Measurements from ENCODE around the gene ZNF273.

The ZNF273 gene

DNA sequence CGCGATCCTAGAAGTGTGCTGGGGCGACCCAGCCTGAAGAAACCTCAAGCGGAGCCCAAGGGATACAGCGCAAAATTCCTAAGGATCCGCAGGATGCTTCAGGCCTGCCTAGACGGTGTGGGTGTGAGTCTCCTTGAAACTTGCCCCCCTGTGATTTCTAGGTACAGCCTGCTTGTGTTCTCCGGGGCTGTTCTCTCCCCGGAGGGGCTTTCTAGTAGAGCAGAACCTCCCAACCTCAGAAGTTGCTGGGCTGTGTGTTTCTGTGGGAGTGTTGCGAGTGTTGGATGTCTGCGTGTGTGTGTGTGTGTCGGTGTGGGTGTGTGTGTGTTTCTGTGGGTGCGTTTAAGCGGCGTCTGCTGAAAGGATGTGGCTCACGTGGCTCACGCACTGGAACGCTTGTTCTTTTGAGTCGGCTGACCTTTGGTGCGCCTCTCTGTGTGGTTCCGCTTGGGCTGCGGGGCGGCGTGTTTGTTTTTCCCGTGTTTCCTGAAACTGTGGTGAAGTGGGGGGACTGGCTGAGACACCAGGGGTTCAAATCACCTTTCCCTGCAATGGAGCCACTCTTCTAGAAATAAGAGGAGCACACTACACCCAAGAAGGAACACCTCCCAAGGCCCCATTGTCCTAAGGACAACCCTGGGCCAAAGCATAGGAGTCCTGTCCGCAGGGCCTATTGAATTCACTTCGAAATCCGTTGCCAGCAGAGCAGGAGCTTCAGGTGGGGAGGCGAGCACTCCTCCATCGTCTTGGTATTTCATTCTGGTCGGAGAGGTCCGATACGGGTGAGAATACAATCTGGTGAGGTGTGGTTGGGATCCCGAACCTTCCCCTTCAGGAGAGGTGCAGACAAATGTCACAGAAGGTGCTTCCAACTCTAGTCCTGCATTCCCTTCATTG, 25.1 kb upstream of the ZNF273 start:
- DNase-seq (ENCODE audit: low read depth) = no peak

DNA sequence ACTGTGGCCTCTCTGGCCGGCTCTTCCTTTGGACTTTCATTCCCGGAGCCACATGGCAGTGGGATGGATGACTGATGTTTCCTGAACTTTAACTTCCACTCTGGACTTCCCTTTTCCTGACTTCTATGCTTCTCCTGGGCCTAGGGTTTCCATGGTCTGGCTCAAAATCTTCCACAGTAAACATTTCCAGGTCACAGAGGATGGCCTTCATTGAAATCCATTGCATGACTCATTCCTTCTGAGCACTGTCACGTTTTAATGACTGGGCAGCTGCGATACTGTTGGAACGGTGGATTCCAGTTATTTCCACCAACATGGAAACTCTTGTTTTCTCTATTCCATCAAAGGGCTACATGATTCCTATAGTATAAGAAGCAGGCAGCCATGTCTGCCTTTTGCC, 24.4 kb upstream of the ZNF273 start:
- no peak for DNase-seq (ENCODE audit: low read depth)

DNA sequence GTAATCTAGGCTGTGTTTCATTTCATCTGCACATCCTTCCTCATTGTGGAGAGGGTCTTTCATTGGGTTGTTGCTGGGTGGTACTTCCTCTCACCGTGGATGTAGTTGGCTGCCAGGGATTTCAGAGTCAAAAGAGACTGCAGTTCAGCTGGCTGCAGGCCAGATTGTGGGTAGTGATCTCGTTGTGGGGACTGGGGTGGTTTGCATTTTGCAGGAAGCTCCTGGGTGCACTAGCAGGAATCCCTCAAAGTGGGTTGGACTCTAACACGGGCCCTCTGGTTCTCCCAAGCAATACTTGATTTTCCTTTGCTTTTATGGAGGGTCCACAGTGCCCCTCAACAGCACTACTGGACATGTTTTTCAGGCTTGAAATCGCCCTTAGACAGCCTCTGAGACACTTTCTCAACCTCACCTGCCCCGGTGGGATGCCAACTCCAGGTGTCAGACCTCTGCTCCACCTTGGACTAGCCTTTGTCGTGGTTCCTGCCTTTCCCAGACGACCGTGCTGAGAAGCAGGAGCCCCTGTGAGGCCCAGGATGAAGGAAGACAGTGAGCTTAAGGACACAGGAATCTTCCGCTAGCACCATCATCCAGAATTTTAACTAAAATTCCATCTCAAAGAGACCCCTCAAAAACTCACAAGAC, 23.9 kb upstream of the ZNF273 start:
- DNase-seq (ENCODE audit: low read depth) = no peak

DNA sequence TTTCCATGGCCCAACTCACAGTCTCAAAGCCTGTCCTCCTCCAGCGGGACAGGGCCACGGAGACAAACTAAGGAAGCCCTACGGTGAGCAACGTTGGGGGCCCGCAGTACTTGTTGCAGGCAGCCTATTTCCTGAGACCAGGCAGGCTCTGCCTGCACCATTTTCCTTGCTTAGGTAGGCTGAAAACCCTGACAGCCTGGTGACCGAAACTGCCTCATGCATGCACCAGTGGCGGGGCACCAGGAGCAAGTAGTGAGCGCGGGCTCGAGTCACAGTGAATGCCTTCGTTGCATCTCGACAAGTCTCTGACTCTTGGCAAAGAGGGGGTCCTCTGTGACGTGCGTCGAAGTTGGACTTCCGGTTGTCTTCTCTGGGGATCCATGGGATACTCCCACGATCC, 23.3 kb upstream of the ZNF273 start:
- DNase-seq (ENCODE audit: low read depth) = no peak

DNA sequence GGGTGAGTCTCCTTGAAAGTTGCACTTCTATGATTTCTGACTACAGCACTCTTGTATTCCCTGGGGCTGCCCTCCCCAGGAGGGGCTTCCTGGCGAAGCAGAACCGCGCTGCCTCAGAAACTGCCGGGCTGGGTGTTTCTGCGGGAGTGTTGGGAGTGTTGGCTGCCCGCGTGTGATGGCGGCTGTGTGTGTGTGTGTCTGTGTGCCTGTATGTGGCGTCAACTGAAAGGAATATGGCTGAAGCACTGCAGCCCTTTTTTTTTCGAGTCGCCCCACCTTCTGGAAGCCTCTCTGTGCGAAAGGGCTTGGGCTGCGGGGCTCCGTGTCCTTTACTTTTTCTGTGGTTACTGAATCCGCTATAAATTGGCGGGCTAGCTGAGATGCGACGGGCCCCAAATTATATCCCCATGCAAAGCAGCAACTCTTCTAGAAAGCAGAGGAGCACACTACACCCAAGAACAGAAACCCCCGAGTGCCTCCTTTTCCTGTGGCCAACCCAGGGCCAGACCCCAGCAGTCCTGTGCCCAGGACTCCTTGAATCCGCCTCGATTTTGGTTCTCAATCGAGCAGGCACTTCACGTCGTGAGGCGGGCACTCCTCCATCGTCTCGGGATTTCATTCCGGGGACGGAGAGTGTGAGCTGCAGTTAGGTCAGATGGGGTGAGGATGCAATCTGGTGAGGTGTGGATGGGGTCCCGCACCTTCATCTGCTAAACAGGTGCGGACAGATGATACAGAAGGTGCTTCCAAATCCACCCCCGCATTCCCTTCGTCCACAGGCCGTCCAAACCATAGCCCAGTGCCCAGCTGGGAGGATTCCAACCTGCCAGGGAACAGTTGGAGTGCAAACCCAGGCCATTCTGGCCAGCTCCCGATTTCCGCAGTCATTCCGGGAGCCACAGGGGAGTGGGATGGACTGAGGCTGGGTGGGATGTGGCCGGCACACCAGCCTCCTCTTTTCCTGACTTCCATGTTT, 22.5 kb upstream of the ZNF273 start:
- no peak for DNase-seq (ENCODE audit: low read depth)

DNA sequence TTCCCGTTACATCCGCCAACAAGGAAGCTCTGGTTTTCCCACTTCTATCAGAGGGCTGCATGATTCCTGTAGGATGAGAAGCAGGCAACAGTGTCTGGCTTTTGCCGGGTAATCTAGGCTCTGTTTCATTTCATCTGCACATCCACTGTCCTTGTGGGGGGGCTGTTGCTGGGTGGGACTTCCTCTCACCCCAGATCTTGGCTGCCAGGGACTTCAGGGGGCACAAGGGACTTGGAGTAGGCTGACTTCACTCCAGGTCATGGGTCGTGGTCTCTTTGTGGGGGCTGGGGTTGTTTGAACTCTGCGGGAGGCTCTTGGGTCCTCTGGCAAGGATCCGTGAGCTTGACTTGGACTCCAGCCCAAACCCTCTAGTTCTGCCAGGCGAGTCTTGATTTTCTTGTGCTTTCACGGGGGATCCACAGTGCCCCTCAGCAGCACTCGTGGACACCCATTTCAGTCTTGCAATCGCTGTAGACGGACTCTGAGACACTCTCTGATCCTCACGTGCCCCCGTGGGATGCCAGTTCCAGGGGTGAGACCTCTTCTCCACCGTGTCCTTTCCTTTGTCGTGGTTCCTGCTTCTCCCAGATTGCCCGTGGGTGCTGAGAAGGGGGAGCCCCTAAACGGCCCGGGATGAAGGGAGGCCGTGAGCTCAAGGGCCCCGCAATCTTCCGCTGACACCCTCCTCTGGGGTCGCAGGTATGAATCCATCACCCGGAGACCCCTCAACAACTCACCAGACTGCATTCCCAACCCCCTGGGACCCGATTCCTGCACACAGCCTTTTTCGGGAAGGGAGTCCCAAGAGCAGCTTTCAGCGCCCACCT, 21.4 kb upstream of the ZNF273 start:
- DNase-seq (ENCODE audit: low read depth) = no peak

DNA sequence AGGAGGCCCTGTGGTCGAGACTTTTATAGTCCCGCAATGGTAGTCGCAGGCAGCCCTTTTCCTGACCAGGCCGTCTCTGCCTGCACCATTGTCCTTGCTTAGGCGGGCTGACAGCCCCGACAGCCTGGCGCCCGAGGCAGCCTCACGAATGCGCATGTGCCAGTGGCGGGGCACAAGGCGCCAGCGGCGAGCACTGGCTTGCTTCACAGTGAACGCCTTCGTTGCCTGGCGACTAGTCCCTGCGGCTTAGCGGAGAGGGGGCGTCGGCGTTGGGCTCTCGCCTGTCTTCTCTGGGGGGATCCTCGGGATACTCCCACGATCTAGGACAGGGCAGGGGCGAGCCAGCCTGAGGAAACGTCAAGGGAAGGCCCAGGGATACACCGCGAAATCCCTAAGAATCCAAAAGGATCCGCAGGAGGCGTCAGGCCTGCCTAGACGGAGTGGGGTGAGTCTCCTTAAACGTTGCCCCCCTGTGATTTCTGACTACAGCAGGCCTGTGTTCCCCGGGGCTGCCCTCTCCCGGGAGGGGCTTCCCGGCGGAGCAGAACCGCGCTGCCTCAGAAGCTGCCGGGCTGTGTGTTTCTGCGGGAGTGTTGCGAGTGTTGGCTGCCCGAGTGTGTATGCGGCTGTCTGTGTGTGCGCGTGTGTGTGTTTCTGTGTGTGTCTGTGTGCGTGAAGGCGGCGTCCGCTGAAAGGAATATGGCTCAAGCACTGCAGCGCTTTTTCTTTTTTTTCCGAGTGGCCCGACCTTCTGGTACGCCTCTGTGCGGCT, 20.5 kb upstream of the ZNF273 start:
- no peak for DNase-seq (ENCODE audit: low read depth)

DNA sequence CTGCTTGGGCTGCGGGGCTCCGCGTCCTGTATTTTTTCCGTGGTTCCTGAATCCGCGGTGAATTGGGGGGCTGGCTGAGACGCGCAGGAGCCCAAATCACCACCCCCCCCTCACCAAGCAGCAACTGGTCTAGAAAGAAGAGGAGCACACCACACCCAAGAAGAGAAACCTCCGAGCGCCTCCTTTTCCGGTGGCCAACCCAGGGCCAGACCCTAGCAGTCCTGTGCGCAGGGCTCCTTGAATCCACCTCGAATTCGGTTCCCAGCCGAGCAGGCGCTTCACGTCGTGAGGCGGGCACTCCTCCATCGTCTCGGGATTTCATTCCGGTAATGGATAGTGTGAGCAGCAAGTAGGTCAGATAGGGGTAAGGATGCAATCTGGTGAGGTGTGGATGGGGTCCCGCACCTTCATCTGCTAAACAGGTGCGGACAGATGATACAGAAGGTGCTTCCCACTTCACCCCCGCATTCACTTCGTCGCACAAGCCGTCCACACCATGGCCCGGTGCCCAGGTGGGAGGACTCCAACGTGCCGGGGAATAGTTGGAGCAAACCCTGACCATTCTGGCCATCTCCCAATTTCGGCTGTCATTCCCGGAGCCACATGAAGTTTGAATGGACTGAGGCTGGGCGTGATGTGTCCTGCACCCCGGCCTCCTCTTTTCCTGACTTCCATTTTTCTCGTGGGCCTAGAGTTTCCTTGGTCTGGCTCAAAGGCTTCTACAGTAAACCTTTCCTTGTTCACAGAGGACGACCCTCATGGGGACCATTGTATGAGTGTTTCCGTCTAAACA, 19.8 kb upstream of the ZNF273 start:
- DNase-seq (ENCODE audit: low read depth) = no peak

DNA sequence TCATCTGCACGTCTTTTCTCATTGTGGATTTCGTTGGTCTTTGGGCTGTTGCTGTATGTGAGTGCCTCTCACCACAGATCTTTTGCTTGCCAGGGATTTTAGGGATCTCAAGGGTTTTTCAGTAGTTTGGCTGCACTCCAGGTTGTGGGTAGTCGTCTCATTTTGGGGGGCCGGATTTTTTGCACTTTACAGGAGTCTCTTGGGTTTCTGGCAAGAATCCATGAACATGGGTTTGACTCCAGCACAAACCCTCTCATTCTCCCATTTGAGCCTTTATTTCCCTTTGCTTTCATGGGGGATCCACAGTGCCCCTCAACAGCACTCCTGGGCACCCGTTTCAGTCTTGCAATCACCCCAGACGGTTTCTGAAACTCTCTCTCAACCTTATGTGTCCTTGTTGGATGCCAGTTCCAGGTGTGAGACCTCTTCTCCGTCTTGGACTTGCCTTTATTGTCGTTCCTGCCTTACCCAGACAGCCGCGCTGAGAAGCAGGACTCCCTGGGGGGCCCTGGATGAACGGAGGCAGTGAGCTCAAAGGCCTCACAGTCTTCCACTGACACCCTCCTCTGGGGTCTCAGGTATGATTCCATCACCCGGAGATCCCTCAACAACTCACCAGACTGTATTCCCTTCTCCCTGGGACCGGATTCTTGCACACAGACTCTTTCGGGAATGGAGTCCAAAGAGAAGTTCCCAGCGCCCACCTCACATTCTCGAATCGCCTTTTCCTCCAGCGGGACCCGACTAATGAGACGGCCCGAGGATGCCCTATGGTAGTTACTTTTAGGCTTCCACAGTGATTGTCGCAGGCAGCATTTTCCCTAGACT, 18.8 kb upstream of the ZNF273 start:
- DNase-seq (ENCODE audit: low read depth) = no peak

DNA sequence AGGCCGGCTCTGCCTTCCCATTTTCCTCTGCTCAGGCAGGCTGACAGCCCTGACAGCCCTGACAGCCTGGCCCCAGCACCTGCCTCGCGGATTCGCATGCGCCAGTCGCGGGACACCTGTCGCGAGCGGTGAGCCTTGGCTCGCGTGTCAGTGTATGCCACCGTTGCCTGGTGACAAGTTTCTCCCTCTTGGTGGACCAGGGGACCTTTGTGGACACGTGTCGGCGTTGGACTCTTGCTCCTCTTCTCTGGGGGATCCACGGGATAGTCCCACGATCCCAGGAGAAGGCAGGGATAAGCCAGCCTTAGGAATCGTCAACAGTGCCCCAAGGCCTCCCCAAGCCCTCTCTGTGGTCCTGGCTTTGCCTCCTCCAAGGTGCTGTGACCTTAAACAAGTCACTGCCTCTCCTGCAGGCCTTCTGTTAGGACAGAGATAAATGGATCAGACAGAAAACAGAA, 18.1 kb upstream of the ZNF273 start:
- DNase-seq (ENCODE audit: low read depth) = no peak

DNA sequence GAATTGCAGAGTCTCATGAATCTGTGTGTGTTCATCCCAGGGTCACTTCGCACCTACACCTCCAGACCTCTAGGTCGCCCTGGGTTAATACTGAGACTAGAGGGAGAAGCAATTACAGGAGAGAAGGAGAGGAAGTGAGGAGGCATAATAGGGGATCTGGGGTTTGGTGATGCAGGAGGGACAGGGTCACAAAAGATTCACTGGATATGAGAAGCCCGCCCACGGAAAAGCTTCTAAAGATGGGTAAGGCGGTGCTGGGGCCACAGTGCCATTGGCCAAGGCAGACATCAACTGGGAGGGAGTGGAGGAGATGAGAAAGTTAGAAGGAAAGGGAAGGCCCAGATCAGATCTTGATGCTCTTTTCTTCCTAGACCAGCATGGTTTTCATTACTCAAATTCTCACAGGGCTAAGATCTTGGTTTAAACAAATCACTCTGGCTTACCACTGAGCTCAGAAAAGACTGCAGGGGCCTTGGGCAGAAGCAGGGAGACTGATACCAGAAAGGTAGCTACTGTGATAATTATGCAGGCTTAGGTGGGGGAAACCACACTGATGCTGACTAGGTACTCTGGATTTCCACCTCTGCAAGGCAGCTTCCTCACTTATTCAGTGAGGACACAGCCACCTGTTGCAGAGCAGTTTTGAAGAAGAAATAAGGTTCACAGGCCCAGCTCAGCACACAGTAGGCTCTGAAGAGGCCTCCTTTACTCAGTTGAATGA, 17.4 kb upstream of the ZNF273 start:
- DNase-seq (ENCODE audit: low read depth) = no peak

DNA sequence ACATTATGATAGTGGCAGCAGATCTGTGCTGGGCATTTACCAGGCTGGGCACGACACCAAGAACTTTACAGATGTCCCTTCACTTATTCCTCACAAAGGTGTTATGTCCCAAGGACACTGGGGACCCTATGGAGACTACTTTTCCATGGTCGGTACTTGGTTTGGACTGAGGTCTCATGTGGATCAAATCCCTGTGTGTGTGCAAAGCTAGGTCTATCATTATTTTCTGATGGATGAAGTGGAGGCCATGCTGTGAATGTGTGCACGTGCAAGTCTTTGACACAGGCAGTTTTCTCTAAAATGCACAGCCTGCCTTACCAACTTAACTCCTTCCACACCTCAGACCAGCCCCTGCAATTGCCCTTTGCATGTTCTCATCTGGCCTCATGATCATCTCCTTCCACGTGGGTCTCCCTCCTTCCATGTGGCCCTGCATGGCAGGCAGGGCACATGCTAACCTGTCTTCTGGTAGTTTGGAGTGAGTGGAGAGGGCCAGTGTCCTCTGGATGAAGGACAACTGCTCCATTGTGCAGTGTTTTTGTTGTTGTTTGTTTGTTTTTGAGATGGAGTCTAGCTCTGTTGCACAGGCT, 16.0 kb upstream of the ZNF273 start:
- DNase-seq (ENCODE audit: low read depth) = no peak

DNA sequence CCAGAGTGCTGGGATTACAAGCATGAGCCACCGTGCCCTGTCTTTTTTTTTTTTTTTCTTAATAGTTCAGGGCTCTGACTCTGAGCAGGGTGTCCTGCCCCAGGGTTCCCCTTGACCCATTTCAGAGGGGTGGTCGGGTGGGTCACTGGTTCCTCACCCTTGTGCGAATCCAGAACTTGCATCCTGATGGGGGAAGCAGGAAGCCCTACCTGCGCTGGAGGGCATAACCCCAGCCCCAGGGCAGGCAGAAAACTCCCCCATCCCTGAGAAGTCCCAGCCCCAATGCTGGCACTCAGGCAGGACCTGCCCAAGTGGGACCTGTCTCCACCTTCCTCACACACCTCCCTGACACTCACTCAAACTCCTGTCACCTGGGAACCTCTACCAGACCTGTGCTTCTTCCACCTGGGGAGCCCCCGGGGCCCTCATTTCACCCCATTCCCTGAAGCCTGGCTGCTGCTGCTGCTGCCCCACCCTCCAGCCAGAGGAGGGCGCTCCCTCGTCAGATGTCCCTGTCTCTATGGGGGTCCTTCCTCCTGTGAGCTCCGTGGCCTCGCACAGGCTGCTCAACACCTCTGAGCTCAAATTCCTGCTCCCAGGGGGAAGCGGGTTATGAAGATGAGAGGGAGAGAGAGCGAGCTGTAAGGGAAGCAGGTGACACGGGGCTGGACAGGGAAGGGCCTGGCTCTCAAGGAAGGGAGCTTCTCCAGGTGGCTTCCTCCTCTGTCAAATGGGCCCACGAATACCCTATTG, 15.1 kb upstream of the ZNF273 start:
- DNase-seq (ENCODE audit: low read depth) = no peak

DNA sequence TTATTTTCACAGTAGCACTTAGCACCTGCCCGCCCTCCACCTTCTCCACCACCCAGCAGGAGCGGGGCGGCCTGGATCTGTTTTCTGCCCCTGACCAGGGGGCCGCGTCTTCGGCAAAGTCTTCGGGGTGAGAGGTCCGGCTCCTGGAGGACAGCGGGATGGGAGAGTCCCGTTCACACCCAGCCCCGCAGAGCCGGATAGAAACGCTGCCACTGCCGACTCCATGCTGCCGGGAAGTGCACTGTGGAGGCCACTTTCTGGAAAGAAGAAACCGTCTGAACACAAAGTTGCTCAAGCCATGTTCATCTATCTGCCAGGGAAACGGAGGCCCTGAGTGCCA, 14.5 kb upstream of the ZNF273 start:
- DNase-seq (ENCODE audit: low read depth) = no peak

DNA sequence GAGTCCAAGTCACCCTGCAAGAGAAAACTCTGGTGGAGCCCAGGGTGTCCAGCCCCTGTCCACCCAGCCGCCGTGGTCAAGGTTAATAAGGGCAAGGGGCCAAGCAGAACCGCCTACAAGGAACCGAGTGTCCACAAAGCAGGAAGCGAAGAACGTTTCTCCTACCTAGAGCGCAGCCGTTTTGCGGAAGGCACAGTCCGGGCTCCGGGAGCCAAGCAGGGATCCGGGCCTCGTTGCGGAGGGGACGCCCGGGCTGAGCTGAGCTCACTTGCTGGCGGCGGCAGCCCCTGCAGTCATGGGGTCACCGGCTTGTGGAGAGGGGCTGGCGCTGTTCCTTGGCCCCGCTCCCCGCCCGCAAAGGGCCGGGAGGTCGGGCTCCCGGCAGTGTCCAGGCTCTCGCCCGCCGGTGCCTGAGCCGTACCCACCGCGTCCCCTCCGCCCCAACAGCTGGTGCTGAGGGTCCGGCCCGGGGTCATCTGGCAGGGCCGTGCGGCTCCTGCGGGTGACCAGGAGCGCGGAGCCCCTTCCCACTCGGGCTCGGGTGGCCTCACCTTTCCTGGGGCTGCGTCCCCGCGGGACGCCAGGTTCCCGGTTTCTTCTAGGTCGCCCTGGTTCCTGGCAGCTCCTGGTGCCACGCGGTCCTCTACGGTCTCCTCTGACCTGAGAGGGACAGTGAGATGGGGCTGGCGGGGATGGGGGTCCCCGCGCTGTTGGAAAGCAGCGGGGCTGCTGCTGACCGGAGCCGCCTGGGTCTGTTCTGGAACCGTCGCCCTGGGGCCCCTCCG, 14.0 kb upstream of the ZNF273 start:
- no peak for DNase-seq (ENCODE audit: low read depth)

DNA sequence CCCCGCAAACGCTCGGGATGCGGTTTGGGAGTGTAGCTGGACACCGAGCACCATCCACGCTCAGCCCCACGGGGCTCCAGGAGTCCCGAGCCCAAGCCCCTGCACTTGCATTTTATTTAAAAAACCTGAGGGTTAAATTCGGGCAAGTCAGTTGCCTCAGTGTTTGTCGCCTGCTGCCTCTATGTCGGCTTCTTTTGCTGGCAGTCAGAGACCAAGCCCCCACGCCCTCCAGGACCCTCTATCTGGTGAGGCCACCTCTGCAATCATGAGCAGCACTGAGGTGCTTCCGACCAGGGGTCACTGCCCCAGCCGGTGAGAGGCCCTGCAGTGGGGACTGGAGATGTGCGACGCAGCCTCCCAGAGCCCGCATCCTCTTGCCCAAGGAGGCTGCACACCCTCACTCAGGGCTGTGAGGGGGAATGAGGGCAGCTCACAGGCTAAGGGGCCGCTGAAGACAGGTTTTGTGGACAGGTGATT, 13.3 kb upstream of the ZNF273 start:
- no peak for DNase-seq (ENCODE audit: low read depth)
